ENCODE data around the gene DEAF1.

DEAF1 gene

DNA sequence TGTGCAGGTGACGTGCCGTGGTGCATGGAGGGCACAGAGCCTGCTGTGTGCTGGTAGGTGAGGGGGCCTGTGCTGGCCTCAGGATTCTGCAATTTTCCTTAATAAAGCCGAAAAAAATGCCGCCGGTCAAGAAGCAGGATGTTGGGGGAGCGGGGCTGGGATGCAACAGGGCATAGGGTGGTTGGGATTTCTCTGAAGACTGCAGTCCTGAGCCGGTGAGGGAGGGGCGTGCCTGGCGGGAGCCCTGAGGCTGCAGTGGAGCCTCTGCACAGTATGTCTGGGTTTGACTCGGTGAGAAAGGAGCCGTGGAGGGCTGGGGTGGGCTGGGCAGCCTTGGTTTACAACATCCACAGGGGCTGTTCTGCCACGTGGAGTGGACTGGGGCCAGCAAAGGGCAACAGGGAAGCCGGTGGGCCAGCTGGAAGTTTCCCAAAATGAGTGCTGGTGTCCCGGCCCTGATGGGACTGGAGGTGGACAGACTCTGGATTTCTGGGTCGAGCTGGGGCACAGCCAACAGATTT is 71.6 kb downstream of the DEAF1 start:
- DNase-seq (ENCODE audit: low read depth), result no peak

DNA sequence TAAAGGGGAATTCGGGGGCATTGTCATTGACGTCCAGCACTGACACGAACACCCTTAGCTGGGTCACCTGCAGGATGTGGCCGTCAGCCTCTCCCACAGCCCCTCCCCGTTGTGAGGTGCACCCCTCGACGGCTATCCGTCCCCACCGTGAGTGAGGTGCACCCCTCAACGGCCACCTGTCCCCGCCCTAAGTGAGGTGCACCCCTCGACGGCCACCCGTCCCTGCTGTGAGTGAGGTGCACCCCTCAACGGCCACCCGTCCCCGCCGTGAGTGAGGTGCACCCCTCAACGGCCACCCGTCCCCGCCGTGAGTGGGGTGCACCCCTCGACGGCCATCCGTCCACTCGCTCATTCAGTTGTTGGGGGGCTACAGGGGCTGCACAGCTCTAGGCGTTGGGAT is 73.2 kb downstream of the DEAF1 start:
- DNase-seq (ENCODE audit: low read depth), result no peak

DNA sequence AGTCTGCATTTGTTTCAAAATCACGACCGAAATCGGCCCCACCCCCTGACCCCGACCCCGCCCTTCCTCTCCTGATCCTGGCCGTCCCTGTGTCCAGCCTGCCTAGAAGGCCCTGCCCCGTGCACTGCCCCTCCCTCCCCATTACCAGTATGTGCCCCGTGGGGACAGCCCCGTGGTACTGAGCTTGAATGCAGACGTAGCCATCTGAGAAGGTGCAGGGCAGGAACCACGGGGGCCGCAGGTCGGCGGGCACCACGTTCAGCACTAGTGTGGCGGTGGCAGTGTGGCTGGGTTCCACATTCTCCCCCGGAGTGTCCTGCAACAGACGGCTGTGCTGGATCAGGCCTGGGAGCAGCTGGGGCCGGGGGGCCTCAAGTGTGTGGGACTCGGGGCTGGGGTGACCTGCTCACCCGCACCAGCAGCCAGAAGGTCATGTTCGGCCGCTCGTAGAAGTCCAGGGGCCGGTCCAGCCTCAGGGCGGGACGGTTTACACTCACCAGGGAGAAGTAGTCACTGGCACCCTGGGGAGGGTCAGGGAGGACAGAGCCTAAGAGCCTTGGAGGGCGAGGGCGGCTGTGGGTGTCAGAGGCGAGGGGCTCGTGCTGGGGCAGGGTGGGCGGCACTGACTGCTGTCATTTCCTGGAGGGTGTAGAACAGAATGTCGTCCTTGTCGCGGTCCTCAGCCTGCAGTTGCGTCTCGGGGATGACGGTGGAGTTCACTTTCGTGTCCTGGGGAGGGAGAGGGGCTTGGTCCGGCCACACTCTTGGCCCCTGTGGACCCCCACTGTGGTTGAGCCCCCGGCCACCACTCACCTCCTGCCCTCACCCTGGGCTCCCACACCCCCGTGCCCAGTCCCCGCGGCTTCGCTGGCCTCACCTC is 73.8 kb downstream of the DEAF1 start:
- DNase-seq (ENCODE audit: low read depth), result no peak

DNA sequence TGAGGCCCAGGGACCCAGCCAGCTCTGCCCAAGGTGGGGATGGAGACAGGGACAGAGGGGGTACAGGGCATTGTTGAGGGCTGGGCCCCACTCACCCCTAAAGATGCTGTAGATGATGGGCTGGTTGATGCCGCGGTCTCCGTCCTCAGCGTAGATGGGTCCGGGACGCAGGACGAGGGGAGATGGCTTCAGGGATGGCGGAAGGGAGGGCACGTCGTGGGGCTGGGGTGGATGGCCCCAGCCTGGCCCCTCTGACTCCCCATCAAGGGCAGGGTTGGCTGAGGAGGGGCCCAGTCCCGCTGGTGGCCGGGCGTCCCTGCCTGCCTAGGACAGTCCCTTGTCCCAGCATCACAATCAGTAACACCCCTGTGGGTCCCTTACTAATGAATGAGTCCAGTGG is 74.8 kb downstream of the DEAF1 start:
- DNase-seq (ENCODE audit: low read depth), result no peak

DNA sequence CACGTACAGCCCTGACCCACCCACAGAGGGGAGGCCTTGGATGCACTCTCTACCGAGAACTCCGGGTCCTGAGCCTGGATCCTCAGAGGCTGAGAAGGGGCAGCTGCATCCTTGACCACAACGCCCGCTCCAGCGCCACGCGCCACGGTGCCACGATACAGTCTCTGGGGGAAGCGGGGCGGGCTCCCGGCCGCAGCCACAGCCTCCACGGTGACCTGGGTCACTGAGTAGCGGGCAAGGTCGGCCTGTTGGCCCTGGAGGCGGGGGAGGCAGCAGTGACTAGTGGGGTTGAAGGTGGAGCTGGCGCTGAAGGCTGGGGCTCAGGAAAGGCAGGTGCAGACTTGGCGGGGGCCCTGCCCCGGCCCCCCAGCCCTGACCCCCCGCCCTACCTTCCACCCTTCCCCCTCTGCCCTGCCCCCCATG is 75.4 kb downstream of the DEAF1 start:
- DNase-seq (ENCODE audit: low read depth), result no peak

DNA sequence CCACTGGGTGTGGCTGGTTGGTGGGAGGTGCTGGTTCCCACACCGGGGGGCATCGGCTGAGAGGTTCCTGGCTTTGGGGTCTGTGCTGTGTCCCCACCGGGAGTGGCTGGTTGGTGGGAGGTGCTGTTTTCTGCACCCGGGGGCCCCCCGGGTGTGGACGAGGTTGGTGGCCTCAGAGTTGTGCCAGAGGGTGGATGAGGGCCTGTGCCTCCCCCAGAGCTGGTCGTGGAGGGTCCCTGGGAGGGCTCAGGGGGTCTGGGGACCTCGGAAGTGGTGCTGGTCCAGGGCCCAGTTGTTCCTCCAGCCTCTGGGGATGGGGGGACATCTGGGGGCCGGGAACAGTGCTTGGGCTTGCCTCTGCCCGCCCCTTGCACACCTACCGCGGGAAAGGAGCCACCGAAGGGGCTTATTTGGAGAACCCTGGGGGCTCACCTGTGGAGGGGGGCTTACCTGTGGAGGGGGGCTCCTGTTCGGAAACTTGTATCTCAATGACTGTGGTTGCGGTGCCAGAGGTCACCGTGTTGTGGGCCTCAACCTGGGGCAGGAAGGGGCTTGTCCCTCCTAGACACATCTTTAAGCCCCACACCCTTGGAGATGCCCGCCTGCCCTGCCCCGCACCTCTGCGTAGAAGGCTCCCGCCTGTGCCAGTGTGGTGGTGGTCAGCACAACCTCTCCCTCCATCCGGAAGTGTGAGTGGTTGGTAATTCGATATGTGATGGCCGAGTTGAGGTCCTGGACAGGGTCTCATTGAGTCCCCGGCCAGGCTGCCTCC is 76.0 kb downstream of the DEAF1 start:
- DNase-seq (ENCODE audit: low read depth), result no peak

DNA sequence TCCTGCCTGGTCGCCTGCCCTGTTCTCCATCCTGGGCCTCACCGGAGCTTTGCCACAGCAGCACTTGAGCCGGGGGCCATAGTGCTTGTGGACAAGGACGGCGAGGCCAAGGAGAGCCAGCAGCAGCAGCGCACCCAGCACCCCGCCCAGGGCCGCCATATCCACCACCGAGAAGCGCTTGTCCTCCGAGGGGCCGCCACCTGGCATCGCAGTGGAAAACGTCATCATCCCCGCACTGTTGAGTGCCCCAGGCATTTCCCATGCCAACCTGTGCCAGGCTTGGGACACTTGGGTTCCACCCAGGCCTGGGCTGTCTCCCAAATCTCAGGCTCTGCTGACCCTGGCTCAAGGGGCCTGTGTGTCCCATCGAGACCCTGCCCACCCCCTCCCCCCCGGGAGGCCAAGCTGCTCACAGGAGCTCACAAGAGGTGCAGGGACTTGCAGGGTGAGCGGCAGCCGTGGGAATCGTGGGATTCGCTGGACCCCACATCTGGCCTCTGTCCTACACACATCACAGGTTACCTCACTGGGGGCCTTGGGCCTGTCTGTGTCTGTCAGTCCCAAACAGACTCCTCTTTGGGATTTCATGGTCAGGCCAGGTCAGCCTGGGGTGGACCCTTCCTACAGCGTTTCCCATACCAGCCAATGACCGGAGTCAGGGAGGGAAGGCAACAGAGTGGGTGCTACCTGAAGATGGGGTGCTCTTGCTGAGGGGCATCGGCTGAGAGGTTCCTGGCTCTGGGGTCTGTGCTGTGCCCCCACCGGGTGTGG is 76.9 kb downstream of the DEAF1 start:
- no peak for DNase-seq (ENCODE audit: low read depth)

DNA sequence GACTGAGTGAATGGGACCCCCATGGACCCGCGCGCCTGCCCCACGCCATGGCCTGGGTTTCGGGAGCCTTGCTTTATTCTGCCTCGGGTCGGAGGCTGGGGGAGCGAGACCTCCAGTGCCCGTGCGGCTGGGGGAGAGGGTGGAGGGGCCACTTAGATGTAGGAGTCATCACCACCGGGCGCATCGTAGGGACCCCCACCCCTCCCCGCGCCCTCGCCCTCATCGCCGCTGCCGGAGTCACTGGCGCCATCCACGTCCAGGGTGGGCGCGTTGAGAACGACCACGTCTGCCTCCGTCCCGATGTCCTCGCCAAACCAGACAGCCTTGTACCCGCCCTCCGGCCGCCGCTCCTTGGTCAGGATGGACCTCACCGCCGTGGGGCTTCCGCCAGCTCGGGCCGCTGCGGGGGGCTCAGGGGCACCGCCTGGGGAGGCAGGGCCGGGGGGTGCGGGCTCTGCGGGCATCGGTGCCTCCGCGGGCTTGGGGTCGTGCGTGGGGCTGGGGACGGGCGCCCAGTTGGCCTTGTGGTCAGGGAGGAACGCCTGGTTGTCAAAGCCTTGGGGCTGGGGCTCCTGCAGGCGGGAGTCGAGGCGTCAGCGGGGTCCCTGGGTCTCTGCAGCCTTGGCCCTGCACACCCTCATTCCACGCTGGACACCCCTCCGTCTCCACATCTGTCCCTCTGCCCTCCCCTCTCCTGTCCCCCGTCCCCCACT is 77.7 kb downstream of the DEAF1 start:
- DNase-seq (ENCODE audit: low read depth), result no peak

DNA sequence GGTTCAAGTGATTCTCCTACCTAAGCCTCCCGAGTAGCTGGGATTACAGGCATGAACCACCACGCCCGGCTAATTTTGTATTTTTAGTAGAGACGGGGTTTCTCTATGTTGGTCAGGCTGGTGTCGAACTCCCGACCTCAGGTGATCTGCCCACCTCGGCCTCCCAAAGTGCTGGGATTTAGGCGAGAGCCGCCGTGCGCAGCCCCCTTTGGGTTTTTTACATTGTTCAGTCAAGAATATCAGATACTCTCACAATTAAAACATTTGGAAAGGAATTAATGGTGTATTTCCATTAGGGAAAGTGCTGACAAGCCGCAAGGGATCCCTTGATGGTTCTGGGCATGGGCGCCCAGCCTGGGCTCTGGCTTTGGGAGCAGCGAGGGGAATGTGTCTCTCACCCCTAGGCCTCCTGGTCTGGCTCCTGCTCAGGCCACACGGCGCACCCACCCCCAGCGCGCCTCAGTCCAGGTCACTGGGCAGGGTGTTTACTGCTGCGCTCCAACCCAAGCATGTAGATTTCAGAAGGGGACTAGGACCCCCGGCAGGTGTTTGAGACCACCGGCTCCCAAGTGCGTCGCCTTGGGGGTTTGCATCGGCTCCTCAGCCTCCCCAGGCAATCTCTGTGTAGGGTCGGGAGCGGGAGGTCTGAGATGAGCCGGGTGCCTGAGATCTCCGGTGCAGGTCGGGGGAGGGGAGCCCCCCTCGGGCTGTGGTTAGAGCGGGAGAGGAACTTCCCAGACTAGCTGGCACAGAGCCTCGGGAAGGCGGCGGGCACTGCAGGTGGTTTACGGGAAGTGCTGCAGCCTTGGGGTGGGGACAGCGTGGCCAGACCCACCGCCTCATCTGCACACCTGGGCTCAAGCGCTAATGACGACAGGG is 78.5 kb downstream of the DEAF1 start:
- DNase-seq (ENCODE audit: low read depth), result no peak

DNA sequence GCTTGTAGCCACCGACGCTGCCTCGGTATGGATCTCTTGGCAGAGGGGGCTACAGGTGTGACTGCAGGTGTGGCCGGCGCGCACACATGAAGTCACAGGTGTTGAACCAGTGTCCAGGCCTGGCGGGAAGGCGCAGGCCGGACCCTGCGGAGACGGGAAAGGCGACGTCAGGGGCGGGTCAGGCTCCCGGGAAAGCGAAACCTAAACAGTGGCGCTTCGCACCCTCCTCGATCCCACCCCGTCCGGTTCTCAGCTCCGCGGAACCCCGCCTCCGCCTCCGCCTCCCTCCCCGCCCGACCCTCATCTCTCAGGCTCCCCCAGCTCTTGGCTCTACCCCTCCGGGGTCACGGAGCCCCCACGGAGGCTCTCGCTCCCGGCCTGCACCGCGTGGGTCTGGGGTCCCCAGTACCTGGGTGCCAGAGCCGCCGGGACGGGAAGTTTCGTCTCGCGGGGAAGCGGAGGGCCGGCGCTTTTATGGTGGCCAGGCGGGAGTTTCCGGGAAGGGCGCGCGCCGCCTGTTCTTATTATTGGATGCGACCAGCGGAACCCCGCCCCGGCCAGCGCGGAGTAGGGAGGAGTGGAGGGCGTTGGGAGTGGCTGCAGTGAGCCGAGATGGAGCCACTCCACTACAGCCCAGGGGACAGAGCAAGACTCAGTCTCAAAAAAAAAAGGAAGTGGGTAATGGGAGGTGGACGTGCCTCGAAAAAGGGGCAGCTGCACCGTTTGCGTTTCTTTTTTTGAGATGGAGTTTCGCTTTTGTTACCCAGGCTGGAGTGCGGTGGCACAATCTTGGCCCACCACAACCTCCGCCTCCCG is 79.3 kb downstream of the DEAF1 start, which contains the start of gene IRF7:
Gene IRF7, minus strand, starts transcription at position 447 of the 816 bp plus-strand sequence. CDS start 586 bp downstream, outside the sequence.
- DNase-seq (ENCODE audit: low read depth), result peak; percentile 80

DNA sequence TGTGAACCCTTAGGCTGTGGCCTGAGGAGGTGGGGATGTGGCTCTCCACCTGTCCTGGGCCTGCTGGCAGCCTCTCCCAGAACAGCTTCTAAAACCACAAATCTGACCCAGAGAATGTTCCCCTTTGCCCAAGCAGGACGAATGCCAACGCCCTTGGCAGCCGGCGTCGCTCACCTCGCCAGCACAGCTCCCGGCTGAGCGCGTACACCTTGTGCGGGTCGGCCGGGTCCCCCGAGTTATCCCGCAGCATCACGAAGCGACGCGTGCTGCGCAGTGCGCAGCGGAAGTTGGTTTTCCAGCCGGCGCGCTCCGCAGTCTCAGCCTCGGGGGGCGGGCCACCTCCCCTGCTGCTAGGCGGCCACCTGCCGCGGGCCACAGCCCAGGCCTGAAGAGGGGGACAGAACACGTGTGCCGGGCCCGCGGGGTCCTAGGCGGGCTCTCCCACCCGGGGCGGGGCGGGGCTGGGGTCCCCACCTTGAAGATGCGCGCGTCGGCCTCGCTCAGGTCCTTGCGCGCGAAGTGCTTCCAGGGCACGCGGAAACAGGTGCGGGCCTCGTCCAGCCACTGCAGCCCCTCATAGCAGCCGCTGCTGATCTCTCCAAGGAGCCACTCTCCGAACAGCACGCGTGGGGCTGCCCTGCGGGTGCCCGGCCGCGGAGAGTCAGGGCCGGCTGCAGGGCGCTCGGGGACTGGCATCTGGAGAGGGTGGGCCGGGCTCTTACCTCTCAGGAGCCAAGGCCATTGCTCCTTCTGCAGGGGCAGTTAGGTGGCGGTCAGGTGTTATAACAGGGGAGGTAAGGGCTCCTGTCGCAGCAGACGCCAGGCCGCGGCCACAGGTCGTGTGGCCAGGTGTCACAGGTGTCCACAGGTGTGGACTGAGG is 80.2 kb downstream of the DEAF1 start:
- no peak for DNase-seq (ENCODE audit: low read depth)

DNA sequence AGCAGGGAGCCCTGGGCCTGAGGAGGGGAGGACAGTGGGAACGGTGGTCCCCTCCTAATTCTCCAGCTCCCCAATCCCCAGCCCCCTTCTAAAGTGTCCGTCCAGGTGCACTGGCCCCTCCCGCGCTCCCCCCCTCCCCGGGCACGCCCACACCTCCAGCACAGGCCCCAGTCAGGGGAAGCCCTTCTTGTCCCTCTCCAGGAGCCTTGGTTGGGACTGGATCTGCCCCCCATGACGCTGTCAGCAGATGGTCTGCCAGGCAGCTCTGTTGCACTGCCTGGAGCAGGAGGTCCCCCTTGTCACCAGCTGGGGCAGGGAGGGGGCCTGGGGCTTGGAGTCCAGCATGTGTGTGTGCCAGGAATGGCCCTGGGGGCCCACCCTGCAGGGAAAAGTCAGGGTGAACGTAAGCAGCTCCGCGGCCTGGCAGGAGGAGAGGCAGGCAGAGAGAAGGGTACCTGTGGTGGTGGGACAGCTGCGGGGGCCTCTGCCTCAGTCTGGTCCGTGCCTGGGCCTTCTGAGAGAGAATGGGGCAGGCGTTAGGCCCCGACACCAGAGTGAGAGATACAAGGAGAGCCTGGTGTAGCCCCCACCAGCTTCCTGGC is 80.9 kb downstream of the DEAF1 start:
- DNase-seq (ENCODE audit: low read depth), result no peak

DNA sequence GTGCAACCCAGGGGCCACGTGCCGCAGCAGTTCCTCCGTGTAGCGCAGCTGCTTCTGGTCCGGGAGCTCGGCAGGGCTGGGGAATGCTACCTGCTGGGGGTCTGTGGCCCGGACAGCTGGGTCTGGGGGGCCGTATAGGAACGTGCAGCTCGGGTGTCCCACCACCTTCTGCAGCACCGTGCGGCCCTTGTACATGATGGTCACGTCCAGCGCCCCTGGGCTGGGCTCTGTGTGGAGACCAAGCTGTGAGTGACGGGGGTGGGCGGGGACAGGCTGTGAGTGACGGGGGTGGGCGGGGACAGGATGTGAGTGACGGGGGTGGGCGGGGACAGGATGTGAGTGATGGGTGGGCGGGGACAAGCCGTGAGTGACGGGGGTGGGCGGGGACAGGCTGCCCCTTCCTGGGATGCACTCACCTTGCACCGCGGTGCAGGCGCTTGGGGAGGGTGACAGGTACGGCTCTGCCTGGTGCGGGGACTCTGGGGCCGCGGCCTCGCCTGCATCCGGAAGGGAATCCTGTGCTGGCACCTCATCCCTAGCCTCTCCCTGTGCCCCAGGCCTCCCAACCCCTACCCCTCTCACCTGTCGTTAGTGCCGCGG is 81.6 kb downstream of the DEAF1 start:
- peak; percentile 74 for DNase-seq (ENCODE audit: low read depth)

DNA sequence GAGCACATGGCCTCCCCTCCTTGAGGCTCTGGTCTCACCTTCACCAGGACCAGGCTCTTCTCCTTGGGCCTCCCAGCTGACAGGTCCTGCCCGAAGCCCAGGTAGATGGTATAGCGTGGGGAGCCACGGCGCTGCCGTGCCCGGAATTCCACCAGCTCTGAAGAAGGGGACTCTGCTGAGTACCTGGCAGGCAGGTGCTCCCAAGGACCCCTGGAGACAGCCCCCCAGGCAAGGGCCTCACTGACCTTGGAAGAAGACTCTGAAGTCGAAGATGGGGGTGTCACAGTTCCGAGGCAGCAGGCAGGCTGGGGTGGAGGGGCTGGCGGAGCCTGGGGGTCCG is 82.1 kb downstream of the DEAF1 start:
- DNase-seq (ENCODE audit: low read depth), result no peak

DNA sequence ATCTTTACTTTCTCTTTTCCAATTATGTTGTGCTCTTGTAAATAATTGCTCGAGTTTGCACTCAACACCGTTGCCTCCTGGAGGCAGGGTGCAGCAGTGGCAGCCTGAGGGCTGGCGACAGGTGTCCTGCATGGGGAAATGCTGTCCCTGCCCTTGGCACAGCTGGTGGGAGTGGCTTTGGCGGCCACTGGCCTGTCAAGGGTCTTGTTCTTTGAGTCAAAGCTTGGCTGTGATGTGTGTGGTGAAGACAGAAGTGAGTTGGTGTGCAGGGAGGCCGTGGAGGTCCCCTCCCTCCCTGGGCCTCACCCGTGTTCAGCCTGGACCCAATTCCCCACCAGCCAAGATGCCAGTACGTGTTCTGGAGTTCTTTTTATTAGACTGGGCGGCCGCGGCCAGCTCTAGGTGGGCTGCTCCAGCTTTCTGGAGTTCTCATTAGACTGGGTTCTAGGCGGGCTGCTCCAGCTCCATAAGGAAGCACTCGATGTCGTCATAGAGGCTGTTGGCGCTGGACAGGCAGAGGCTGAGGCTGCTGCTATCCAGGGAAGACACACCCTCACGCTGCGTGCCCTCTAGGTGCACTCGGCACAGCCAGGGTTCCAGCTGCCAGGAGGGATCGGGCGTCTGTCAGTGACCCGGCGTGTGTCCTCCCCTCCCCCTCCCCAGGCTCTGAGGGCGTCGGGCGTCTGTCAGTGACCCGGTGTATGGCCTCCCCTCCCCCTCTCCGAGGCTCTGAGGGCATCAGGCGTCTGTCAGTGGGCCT is 82.6 kb downstream of the DEAF1 start:
- DNase-seq (ENCODE audit: low read depth), result no peak

DNA sequence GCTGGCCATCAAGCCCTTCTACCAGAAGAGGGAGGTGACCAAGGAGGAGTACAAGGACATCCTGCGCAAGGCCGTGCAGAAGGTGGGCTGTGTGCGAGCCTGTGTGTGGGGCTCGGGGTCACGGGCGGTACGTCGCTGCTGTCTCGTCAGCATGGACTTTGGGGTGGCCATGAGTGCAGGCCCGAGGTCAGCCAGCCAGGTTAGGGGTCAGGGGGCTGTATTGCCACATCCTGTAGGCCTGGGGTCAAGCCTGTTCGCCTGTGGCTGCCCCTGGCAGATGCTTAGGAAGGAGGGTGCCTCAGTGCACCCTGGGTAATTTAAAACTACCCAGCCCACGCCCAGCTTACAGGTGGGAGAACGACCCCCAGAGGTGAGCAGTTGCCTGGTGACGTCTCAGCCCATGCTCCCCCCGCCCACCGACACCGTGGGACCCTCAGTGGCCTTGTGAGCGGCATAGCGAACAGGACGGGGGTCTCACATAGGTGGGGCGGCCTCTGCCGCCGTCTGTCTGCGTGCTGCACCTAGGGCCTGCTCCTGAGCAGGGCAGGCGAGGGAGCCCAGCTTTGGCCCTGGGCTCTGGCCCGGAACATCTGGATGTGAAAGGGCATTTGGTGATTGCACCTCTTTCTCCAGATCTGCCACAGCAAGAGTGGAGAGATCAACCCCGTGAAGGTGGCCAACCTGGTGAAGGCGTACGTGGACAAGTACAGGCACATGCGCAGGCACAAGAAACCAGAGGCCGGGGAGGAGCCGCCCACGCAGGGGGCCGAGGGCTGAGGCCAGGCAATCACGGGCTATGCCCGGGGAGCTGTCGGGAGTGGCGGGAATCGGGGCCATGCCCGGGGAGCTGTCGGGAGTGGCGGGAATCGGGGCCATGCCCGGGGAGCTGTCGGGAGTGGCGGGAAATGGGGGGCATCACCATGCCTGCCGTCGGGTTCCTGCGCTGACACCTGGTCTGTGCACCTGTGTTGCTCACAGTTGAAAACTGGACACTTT is 83.7 kb downstream of the DEAF1 start:
- DNase-seq (ENCODE audit: low read depth), result no peak

All from stimulated activated CD8-positive, alpha-beta memory T cell treated with anti-CD3 and anti-CD28 coated beads, Interleukin-4, amount 100 ng/mL, for 24 hours (primary cell).